HuH-7 (cell line): ENCODE results near the gene ACAP2.
"Not testable (repeated sequence)": the region's sequence is repeated elsewhere in the genome, so short reads cannot be mapped to it uniquely, and the experiment has no call there.

Experiments used
- DNase-seq: peaks from one replicate; pipeline ENCODE4 v3.0.0; 2011; ENCODE audit warnings: low spot score

Gene ACAP2

DNA sequence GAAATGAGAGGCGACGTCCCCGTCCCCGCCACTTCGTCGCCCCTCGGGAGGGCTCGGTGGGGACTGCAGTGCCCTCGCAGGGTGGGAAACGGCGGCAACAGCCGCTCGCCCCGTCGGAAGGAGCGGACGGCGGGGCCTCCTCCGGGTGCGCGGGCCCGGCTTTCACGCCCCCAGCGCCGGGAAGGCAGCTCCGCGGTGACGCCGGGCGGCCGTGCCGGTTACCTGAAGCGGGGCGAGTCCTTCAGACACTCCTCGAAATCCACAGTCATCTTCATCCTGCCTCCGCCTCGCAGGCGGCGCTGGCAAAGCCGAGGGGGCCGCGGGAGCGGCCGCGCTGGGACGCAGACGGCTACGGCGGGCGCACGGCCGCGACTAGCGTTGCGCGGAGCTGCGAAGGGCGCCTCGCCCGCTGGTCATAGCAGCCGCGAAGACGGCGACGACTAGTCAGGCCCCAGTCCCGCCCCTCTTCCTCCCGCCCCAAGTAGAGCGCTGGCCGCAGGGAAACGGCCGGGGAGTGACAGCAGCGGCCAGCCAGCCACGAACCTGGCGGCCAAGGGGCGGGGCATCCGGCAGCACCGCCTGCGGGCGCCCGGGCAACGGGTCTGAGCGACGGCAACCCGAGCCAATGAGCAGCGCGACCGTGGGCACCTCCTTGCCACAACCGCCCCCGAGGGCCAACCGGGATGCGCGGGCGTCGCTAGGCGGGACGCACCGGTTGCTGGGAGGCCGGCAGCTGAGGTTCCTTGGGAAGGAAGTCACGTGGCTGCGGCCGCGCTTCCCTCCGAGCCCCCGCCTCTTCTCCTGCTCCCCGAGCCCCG lies at the start of gene ACAP2:
Gene ACAP2 (minus strand): TSS at position 448 of the 818 bp plus-strand sequence. CDS start 173 bp downstream, at position 275.
- peak; percentile 99 for DNase-seq

DNA sequence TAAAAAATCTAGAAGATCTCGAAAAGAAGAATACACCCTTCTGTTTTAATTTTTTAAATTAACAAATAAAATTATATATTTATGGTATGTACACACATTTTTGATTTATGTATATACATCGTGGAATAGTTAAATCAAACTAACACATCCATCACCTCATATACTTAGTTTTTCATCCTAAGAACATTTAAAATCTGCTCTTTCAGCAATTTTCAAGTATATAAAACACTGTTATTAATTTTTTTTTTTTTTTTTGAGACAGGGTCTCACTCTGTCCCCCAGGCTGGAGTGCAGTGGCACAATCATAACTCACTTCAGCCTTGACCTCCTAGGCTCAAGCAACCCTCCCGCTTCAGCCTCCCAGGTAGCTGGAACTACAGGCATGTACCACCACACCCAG lies 32.8 kb upstream of the ACAP2 start:
- no peak for DNase-seq

- not testable (repeated sequence) for DNase-seq
Measured at GRCh38 chr3:195475116-195475515, 32.3 kb upstream of the ACAP2 start.

GRCh38 chr3:195468841-195469240 lies 26.0 kb upstream of the ACAP2 start:
- DNase-seq, result no peak

- DNase-seq, result no peak
Measured at GRCh38 chr3:195468391-195468776, 25.6 kb upstream of the ACAP2 start.

DNA sequence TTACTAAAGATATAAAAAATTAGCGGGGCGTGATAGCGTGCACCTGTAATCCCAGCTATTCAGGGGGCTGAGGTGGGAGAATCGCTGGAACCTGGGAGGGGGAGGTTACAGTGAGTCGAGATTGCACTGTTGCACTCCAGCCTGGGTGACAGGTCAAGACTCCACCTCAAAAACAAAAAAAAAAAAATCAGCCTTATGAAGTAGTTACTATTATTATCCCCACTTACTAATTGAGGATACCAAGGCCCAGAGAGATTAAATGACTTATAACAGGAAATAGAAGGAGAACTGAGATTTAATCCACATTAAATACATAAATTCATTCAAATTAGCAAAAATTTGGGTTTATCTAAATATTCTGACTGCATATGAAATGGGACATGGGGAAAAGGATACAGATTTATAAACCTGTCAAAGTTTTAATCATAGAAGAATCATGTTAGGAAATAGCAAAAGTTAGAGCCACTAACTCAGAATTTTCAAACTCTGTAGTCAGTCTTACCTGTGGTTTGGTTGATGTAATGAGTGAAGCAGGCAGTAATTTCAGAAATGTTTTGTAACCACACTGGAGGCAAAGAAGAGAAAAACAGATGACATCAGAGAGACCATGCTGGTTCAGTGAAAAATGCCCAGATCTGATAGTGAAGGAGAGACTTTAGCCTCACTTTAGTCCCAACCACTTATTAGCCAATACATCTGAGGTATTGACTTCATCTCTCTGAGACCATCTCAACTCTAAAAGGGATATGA lies 25.0 kb upstream of the ACAP2 start:
- no peak for DNase-seq

DNA sequence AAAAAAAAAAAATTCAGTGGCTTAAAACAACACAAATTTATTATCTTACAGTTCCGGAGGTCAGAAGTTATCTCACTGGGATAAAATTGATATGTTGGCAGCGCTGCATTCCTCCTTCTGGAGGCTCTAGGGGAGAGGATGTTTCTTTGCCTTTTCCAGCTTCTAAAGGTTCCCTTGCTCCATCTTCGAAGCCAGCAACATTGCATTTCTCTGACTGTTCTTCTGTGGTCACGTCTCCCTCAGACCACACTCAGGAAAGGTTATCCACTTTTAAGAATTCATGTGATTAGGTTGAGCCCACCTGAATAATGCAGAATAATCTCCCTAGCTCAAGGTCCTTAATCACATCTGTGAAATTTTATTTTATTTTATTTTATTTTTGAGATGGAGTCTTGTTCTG lies 23.4 kb upstream of the ACAP2 start:
- no peak for DNase-seq

DNA sequence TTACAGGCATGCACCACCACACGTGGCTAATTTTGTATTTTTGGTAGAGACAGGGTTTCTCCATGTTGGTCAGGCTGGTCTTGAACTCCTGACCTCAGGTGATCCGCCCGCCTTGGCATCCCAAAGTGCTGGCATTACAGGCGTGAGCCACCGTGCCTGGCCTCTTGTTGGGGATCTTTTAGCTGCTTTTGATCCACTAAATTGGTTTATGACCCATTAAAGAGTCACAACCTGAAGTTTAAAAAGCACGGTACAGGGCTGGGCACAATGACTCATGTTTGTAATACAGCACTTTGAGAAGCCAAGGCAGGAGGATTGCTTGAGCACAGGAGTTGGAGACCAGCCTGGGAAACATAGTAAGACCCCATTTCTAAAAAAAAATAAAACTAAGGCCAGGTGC lies 20.1 kb upstream of the ACAP2 start:
- not testable (repeated sequence) for DNase-seq

GRCh38 chr3:195462308-195462610 lies 19.4 kb upstream of the ACAP2 start:
- no peak for DNase-seq

GRCh38 chr3:195461594-195462307 lies 18.9 kb upstream of the ACAP2 start:
- DNase-seq, result no peak

GRCh38 chr3:195460091-195460713 lies 17.4 kb upstream of the ACAP2 start:
- no peak for DNase-seq

GRCh38 chr3:195458316-195458717 lies 15.5 kb upstream of the ACAP2 start:
- DNase-seq, result no peak

DNA sequence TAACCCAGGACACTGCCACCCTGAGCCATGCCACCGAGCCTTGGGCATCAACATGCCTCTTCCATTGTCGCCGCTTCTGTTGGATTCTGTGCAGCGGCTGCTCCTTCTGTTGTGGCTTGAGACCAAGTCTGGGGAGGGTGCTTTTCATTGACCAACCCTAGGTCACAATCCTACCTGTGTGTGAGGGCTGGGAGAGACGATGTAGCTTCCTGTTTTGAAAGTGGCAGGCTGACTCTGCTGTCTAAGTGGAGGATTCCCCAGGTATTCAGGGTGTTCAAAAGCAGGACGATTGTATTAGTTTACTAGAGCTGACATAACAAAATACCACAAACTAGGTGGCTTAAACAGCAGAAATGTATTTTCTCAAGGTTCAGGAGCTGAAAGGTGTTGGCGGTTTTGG lies 13.0 kb upstream of the ACAP2 start:
- no peak for DNase-seq

DNA sequence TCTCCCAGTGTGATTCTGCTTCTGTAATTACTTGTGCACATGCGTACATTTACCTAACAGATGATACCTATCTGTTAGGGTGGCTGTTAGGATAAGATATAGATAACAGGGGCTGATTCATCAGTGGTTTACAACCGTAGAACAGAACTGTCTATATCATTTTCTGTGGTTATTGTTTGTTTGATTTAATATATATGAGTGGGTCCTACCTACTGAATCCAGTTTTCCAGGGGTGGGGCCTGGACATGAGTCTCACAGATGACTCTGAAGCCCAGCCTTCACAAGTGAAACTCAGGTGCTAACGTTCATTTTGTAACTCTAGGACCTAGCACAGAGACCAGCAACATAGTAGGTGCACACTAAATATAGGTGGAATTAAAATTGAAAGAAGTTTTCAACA lies 10.4 kb upstream of the ACAP2 start:
- no peak for DNase-seq

- DNase-seq, result no peak
Measured at GRCh38 chr3:195451373-195452015, 8.7 kb upstream of the ACAP2 start.

GRCh38 chr3:195450731-195451229 lies 8.0 kb upstream of the ACAP2 start:
- no peak for DNase-seq

DNA sequence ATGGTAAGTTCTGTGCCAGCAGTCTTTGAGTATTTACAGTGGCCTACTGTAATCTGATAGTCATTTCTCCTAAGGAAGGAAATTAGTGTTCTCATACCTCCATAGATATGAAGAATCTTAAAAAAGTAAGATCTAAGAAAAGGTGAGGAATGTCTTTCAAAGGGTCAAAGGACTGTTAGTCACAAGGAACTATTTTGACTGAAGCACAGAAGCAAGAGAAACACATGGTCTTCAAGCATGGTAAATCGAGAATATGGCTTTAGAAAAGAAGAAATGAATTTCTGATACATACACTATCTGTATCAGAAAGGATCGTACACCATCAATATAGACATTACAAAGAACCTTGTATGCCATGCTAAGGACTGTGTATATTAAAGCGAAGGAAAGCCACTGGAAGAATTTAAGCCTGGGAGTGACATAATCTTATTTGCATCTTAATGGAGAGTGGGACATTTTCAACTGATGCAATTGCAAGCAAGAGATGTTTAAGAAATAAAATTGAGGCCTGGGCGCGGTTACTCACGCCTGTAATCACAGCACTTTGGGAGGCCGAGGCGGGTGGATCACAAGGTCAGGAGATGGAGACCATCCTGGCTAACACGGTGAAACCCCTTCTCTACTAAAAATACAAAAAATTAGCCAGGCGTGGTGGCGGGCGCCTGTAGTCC lies 5.5 kb upstream of the ACAP2 start:
- DNase-seq, result no peak

- DNase-seq, result no peak
Measured at GRCh38 chr3:195447201-195447600, 4.4 kb upstream of the ACAP2 start.

DNA sequence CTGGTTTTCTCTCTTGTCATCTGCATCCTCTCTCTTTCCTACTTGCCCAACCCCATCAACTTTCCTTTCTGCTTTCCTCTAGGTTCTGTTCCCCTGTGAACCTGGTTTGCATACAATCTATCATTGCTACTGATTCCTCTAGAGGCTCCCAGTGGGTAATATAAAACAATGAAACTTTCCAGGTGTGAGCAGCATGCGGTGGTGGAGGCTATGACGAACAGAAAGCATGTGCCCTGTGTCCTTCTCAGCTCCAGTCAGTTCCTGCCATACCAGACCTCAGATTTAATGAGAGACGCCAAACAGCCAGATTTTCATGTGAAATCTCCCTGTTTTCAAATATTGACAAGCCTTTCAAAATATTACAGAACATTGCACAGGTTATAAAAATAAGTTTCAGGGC lies 3.5 kb upstream of the ACAP2 start:
- DNase-seq, result no peak

DNA sequence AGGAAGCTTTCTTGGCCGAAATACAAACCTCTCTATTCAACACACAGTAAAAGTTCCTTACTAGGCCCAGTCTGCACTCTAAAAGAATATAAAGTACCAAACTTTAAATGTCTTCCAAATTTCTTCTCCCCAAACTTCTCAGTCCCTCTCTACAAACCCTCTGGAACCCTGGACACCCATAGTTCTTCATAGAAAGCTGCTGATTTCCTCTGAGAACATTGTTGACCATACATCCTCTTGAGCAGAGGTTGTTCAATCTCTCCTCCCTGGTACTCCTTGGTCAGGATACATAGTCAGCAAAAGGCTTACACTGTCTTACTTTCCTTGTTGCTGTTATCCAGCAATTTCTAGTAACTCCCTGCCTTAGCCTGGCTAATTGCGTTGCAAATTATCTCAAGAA lies 3.1 kb upstream of the ACAP2 start:
- DNase-seq, result no peak

DNA sequence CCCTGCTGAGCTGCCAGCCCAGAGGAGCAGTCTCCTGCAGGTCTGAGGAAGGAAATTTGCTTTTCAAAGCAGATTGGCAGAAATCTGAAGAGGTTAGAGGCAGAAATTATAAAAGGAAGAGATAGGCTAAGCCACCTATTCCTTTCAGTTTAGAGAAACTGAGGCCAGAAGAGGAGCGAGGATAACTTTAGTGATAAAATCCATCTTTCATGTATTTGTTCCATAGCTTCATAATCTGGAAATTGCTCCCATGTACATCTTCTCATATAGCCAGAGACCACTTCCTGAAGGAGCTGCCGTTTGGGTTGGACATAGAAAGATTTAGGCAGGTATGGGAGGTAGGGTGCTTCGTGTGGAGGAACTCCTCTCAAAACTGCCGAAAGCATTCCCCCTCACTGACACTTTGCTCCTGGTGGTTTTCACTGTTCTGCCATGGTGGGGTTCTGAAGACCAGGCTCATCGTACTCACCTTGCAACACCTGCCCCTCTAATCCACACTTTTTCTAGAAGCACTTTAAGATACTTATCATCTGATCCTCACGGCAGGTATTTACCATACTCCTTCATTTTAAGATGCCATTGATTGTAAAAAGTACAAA lies 670 bp upstream of the ACAP2 start:
- DNase-seq, result no peak
